ENCODE results near the gene TBC1D13. TPM values are rescaled to one million over a fixed set of nuclear protein-coding genes. Genes with fewer than 3 reads are reported as not detected.
A peak's percentile ranks its signal among the peaks of the same experiment; 100 is the strongest.
"Not testable (repeated sequence)": the region's sequence is repeated elsewhere in the genome, so short reads cannot be mapped to it uniquely, and the experiment has no call there.

Gene TBC1D13
- total and polyA plus RNA-seq, 9 donors, result 10.7 to 32.2 (median 26.3) TPM

DNA sequence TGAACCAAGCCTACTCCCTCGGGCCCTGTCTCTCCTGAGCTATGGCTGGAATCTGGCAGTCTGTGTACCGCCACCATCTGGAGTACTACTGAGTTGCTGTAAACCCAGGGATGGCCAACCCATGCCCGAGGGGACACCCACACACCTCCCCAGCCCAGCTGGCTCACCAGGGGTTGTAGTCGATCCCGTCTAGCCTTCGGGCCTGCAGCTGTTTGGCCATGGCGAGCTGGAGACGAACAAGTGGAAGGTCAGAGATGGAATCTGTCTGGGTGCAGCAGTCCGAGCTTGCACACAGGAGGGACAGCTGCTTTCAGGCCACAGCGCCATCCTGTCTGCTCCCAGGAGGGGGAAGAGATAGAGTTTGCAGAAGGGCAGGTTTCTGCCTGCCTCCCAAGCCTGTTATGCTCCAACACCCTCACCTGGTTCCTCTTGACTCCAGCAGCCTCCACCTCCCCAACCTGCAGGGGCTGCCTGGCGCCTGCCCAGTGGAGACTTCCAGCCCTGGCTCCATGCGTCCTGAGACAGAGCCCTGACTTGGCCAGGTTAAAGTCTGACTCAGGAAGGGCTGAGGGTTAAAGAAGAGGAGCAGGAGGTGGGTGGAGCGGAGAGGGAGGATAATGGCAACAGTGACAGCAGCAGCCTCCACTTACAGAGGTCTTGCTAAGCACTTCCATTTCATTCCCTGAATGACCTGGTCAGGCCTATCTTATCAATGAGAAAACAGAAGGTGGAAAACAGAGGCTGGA, 58.3 kb downstream of the TBC1D13 start:
- 65 to 75% (median 68%) methylated on average over 13 of the region's 13 CpGs for WGBS, 3 donors
- intact Hi-C loops (cut with DNase I), result no loop called here
- H3K4me1 ChIP-seq (ENCODE audit: insufficient read depth), result no peaks in the 10 kb centered on the region
- DNase-seq, result no peak
- no peak overlapping the region for H3K4me3 ChIP-seq
- H3K27ac ChIP-seq, result no peak overlapping the region
- no peaks in the 10 kb centered on the region for H3K9me3 ChIP-seq
- no peaks in the 10 kb centered on the region for H3K27me3 ChIP-seq
- TF ChIP-seq EP300 (IDR thresholded peaks at IDR 0.05), result no peak
- no peak for TF ChIP-seq POLR2A (IDR thresholded peaks at IDR 0.05)
- TF ChIP-seq, protein P1, sequence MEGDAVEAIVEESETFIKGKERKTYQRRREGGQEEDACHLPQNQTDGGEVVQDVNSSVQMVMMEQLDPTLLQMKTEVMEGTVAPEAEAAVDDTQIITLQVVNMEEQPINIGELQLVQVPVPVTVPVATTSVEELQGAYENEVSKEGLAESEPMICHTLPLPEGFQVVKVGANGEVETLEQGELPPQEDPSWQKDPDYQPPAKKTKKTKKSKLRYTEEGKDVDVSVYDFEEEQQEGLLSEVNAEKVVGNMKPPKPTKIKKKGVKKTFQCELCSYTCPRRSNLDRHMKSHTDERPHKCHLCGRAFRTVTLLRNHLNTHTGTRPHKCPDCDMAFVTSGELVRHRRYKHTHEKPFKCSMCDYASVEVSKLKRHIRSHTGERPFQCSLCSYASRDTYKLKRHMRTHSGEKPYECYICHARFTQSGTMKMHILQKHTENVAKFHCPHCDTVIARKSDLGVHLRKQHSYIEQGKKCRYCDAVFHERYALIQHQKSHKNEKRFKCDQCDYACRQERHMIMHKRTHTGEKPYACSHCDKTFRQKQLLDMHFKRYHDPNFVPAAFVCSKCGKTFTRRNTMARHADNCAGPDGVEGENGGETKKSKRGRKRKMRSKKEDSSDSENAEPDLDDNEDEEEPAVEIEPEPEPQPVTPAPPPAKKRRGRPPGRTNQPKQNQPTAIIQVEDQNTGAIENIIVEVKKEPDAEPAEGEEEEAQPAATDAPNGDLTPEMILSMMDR (IDR thresholded peaks at IDR 0.05), result no peak
- no peaks in the 10 kb centered on the region for H3K36me3 ChIP-seq

DNA sequence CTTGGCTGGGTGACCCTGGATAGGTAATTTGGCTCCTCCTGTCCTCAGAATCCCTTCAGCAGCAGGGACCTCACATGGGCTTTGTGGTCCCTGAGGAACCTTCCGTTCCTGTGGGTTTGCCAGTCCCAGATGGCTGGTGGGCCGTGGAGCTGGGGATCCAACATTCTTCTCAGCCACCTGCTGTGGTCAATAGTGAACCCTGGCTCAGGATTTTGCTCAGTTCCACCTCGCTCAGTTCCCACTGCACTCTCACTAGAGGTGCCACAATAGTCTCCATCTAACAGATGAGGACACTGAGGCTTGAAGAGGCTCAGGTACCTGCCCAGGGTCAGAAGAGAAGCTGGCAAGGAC, 59.6 kb downstream of the TBC1D13 start:
- Histone ChIP-seq H3K27ac (no peak overlapping the region), H3K4me1 (ENCODE audit: insufficient read depth) (no peaks in the 10 kb centered on the region), H3K36me3 (no peaks in the 10 kb centered on the region), H3K27me3 (no peaks in the 10 kb centered on the region), H3K9me3 (no peaks in the 10 kb centered on the region), H3K4me3 (no peak overlapping the region)
- no peak for DNase-seq
- TF ChIP-seq, protein P1 (IDR thresholded peaks at IDR 0.05), result no peak
- TF ChIP-seq EP300 (IDR thresholded peaks at IDR 0.05) (no peak), POLR2A (IDR thresholded peaks at IDR 0.05) (no peak)
- 96 to 98% (median 98%) methylated on average over 3 of the region's 3 CpGs for WGBS, 3 donors
- intact Hi-C loops (cut with DNase I), result no loop called here

DNA sequence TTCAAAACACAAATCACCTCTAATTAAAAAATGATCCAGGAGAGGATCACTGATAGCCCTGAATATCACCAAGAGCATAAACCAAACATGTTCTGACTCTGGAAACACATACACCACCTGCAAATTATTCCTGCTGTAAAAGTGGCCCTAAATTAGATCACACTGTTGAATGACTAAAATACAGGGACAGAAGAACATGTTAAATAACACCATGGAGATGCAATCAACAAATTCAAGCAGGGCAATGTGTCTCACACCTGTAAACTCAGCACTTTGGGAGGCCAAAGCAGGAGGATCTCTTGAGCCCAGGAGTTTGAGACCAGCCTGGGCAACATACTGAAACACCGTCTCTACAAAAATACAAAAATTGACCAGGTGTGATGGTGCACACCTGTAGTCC, 60.8 kb downstream of the TBC1D13 start:
- no peaks in the 10 kb centered on the region for H3K4me1 ChIP-seq (ENCODE audit: insufficient read depth)
- no peak overlapping the region for H3K4me3 ChIP-seq
- H3K9me3 ChIP-seq, result no peaks in the 10 kb centered on the region
- WGBS, 3 donors, result 97 to 100% (median 98%) methylated on average over 1 of the region's 1 CpG
- intact Hi-C loops (cut with DNase I), result no loop called here
- DNase-seq, result no peak
- TF ChIP-seq POLR2A (IDR thresholded peaks at IDR 0.05) (no peak), EP300 (IDR thresholded peaks at IDR 0.05) (no peak)
- TF ChIP-seq, protein P1 (IDR thresholded peaks at IDR 0.05), result no peak
- no peaks in the 10 kb centered on the region for H3K27me3 ChIP-seq
- H3K36me3 ChIP-seq, result no peaks in the 10 kb centered on the region
- no peak overlapping the region for H3K27ac ChIP-seq

DNA sequence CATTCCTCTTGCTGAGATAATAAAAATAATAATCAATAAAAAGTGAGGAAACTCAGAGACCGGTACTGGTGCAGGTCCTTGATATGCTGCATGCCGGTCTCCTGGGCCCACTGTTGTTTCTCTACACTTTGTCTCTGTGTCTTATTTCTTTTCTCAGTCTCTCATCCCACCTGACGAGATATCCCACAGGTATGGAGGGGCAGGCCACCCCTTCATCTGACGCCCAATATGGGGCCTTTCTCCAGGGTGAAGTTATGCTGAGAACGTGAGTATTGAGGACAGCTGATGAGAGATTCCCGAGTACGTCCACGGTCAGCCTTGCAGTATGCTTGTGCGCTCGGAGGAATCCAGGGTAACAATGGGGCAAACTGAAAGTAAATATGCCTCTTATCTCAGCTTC, 64.0 kb downstream of the TBC1D13 start:
- H3K27me3 ChIP-seq; H3K4me3 ChIP-seq; H3K27ac ChIP-seq; H3K36me3 ChIP-seq; intact Hi-C loops (cut with DNase I); H3K9me3 ChIP-seq; DNase-seq; H3K4me1 ChIP-seq (ENCODE audit: insufficient read depth): not testable (repeated sequence)
- 84 to 95% (median 90%) methylated on average over 10 of the region's 10 CpGs for WGBS, 3 donors

DNA sequence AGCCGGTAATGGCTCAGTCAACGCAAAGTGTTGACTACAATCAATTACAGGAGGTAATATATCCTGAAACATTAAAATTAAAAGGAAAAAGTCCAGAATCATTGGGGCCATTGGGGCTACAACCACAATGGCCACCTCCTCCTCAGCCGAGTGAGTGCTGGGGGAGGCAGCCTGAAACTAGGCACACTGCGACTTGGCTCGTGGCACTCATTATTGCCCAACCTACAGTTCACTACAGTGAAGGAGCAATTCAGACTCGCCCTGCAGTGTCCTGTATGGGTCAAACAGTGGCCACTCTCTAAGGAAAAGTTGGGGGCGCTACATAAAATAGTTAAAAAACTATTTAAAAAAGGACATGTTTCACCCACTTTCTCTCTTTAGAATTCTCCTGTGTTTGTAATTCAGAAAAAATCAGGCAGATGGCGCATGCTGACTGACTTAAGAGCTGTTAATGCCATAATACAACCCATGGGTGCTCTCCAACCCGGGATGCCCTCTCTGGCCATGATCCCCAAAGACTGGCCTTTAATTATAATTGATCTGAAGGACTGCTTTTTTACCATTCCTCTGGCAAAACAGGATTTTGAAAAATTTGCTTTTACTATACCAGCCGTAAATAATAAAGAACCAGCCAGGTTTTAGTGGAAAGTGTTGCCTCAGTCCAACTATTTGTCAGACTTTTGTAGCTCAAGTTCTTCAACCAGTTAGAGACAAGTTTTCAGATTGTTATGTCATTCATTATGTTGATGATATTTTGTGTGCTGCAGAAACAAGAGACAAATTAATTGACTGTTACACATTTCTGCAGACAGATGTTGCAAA, 64.9 kb downstream of the TBC1D13 start:
- H3K36me3 ChIP-seq; H3K9me3 ChIP-seq; H3K27ac ChIP-seq; intact Hi-C loops (cut with DNase I); H3K27me3 ChIP-seq; H3K4me1 ChIP-seq (ENCODE audit: insufficient read depth); H3K4me3 ChIP-seq: not testable (repeated sequence)
- TF ChIP-seq, protein P1 (IDR thresholded peaks at IDR 0.05), result peak in 2 of 3 donors; percentile 46 to 52
- WGBS, 3 donors, result 66 to 74% (median 69%) methylated on average over 10 of the region's 10 CpGs
- DNase-seq, result peak in 1 of 5 donors; percentile 32

DNA sequence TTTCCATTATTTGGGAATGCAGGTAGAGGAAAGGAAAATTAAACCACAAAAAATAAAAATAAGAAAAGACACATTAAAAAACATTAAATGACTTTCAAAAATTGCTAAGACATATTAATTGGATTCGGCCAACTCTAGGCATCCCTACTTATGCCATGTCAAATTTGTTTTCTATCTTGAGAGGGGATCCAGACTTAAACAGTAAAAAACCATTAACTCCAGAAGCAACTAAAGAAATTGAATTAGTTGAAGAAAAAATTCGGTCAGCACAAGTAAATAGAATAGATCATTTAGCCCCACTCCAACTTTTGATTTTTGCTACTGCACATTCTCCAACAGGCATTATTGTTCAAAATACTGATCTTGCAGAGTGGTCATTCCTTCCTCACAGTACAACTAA, 65.6 kb downstream of the TBC1D13 start:
- intact Hi-C loops (cut with DNase I); H3K4me1 ChIP-seq (ENCODE audit: insufficient read depth); H3K4me3 ChIP-seq; H3K27ac ChIP-seq; H3K27me3 ChIP-seq; DNase-seq; H3K36me3 ChIP-seq; H3K9me3 ChIP-seq: not testable (repeated sequence)
- WGBS, 3 donors, result 66 to 99% (median 95%) methylated on average over 2 of the region's 2 CpGs

DNA sequence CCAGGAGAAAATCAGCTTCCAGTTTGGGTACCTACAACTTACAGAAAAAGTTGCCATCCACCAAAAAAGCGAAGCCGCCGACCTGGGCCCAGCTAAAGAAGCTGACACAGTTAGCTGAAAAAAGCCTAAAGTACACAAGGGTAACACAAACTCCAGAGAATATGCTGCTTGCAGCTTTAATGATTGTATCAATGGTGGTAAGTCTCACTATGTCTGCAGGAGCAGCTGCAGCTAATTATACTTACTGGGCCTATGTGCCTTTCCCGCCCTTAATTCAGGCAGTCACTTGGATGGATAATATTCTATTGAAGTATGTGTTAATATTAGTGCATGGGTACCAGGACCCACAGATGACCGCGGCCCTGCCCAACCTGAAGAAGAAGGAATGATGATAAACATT, 67.4 kb downstream of the TBC1D13 start:
- H3K27me3 ChIP-seq; H3K36me3 ChIP-seq; intact Hi-C loops (cut with DNase I); H3K4me3 ChIP-seq; DNase-seq; H3K4me1 ChIP-seq (ENCODE audit: insufficient read depth); H3K9me3 ChIP-seq; H3K27ac ChIP-seq: not testable (repeated sequence)
- WGBS, 3 donors, result 89 to 94% (median 93%) methylated on average over 6 of the region's 6 CpGs

Data from ovary (tissue), 9 donors.